ENCODE data around the gene RAB6B.

- TF ChIP-seq CTCF (IDR thresholded peaks at IDR 0.05; ENCODE audit: insufficient read depth, low read length): no peak
- no peak for TF ChIP-seq SPI1 (IDR thresholded peaks at IDR 0.05; ENCODE audit: borderline replicate concordance, low read depth)
- TF ChIP-seq POLR2AphosphoS5 (IDR thresholded peaks at IDR 0.05; ENCODE audit: low read depth): no peak
- TF ChIP-seq, protein P1, sequence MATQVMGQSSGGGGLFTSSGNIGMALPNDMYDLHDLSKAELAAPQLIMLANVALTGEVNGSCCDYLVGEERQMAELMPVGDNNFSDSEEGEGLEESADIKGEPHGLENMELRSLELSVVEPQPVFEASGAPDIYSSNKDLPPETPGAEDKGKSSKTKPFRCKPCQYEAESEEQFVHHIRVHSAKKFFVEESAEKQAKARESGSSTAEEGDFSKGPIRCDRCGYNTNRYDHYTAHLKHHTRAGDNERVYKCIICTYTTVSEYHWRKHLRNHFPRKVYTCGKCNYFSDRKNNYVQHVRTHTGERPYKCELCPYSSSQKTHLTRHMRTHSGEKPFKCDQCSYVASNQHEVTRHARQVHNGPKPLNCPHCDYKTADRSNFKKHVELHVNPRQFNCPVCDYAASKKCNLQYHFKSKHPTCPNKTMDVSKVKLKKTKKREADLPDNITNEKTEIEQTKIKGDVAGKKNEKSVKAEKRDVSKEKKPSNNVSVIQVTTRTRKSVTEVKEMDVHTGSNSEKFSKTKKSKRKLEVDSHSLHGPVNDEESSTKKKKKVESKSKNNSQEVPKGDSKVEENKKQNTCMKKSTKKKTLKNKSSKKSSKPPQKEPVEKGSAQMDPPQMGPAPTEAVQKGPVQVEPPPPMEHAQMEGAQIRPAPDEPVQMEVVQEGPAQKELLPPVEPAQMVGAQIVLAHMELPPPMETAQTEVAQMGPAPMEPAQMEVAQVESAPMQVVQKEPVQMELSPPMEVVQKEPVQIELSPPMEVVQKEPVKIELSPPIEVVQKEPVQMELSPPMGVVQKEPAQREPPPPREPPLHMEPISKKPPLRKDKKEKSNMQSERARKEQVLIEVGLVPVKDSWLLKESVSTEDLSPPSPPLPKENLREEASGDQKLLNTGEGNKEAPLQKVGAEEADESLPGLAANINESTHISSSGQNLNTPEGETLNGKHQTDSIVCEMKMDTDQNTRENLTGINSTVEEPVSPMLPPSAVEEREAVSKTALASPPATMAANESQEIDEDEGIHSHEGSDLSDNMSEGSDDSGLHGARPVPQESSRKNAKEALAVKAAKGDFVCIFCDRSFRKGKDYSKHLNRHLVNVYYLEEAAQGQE (IDR thresholded peaks at IDR 0.05; ENCODE audit: insufficient replicate concordance, low read depth): no peak
Measured at GRCh38 chr3:133924041-133924440, 28.4 kb upstream of the RAB6B start.

Measured in HL-60 (cell line).